AG10803 (cell line): ENCODE results near the gene MCOLN2.

ENCODE experiments used
- DNase-seq: peaks from one replicate; pipeline ENCODE4 v3.0.0; 2010; ENCODE audit warnings: low read depth
- H3K4me3 ChIP-seq: 2 replicates; pipeline ENCODE4 v1.5.1; 2011; ENCODE audit warnings: mild to moderate bottlenecking, low read length, control low read depth
- TF ChIP-seq, protein P1 (sequence below): conservative IDR thresholded peaks from 2 replicates; pipeline ENCODE4 v1.5.1; 2011; ENCODE audit warnings: mild to moderate bottlenecking, low read length, control low read depth, inconsistent platforms

MCOLN2 gene

DNA sequence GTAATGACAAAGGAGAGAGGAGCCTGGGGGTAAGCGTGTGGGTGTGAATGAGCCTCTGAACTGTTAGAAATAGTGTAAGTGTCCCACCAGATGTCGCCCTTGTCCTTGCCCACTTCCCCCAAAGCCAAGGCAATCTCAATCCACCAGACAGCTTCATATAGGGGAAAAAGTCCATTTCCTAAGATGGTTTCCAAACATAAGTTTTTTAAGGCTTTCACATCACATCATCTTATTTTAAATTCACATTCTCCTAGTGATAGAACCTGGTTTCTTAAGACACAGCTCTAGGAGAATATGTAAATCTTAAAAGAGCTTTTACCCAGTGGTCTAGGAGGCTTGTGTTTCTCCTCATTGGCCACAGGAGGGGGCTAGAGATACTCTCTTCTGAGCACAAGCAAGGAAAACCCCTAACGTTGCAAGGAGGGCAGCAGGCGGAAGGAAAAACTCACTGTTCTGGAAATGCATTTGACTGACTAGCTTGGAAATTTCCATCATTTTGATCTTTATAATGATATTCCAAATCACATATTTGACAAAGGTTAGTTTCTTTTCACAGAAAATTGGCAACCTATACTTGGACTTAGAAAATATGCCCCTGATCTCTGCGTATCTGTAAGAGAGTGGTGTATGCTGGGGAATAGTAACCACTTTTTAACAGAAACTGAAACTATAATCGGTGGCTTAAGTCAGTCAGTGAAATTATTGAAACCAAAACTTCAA, 52.0 kb downstream of the MCOLN2 start:
- H3K4me3 ChIP-seq: peak overlapping the region; percentile 35
- TF ChIP-seq, protein P1, sequence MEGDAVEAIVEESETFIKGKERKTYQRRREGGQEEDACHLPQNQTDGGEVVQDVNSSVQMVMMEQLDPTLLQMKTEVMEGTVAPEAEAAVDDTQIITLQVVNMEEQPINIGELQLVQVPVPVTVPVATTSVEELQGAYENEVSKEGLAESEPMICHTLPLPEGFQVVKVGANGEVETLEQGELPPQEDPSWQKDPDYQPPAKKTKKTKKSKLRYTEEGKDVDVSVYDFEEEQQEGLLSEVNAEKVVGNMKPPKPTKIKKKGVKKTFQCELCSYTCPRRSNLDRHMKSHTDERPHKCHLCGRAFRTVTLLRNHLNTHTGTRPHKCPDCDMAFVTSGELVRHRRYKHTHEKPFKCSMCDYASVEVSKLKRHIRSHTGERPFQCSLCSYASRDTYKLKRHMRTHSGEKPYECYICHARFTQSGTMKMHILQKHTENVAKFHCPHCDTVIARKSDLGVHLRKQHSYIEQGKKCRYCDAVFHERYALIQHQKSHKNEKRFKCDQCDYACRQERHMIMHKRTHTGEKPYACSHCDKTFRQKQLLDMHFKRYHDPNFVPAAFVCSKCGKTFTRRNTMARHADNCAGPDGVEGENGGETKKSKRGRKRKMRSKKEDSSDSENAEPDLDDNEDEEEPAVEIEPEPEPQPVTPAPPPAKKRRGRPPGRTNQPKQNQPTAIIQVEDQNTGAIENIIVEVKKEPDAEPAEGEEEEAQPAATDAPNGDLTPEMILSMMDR: peak; percentile 78
- DNase-seq: peak; percentile 89

DNA sequence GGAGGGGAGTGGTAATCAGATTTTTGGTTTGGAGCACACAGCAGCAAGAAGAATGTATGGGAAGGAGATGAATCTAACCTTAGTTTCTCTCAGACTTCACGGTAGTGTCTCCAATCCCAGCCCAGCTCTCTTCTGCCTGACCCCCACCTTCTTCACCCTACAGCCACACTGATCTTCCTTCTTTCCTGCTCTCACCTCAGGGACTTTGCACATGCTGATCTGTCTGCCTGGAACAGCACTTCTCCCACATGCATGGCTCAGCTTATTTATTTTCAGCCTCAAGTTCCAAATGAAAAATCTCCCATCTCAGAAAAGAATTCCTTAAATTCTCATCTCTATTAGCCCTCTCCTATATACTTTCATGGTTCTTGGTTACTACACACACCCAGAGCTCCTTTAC, 55.1 kb downstream of the MCOLN2 start:
- no peak for DNase-seq
- H3K4me3 ChIP-seq: no peak overlapping the region
- TF ChIP-seq, protein P1: no peak

DNA sequence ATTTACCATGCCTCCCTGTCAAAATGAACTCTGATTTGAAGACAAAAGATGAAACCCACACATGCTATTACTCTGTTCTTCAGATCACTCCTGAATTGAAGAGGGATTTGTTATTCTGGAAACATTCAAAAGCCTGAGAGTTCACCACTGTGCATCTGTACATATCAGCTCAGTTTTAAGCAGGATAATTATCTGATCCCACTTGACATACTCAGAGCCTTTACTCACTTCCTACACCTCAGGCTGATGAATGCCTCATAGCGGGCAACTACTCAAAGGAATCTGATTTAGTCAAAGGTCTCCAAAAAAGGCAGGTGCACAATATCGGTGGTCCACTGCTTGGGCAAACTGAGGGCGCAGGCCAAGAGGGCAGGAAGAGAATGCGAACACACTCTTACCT, 56.4 kb downstream of the MCOLN2 start:
- DNase-seq: no peak
- TF ChIP-seq, protein P1: no peak
- H3K4me3 ChIP-seq: no peak overlapping the region

DNA sequence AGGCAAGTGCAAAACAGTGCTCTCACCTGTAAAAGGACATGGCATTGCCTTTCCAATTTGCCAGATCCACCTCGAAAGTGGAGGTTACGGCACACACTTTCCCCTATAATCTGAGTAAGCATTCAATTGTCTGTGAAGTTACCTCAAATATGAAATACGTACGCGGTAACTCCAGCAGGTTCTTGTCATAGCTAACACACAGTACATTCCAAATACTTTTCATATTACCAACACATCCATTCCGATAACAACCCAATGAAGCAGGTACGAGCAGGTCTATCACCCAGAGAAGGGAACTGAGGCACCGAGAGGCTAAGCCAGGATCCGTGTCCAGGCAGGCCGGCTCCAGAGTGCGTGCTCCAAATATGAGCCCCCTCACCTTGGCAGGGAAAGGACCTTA, 57.2 kb downstream of the MCOLN2 start:
- TF ChIP-seq, protein P1: no peak
- H3K4me3 ChIP-seq: no peak overlapping the region
- DNase-seq: no peak

DNA sequence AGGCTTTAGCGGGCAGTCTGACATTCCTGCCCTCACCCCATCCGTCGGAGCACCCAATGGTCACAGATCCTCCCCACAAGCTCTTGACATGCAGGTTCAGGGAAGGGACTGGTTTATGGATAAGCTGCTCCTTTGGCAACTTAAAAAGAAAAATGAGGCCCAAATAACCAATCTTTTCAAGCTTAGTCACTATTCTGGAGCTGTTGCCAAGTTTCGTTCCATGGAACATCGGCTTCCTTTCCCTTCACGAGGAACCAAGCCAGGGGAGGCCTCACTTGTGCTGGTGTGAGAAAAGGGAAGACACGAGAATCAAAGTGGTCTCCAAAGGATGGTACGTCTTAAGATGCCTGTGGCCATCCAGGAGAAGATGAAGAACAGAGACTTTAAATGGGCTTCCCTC, 57.8 kb downstream of the MCOLN2 start:
- peak; percentile 48 for DNase-seq
- TF ChIP-seq, protein P1: no peak
- H3K4me3 ChIP-seq: no peak overlapping the region

DNA sequence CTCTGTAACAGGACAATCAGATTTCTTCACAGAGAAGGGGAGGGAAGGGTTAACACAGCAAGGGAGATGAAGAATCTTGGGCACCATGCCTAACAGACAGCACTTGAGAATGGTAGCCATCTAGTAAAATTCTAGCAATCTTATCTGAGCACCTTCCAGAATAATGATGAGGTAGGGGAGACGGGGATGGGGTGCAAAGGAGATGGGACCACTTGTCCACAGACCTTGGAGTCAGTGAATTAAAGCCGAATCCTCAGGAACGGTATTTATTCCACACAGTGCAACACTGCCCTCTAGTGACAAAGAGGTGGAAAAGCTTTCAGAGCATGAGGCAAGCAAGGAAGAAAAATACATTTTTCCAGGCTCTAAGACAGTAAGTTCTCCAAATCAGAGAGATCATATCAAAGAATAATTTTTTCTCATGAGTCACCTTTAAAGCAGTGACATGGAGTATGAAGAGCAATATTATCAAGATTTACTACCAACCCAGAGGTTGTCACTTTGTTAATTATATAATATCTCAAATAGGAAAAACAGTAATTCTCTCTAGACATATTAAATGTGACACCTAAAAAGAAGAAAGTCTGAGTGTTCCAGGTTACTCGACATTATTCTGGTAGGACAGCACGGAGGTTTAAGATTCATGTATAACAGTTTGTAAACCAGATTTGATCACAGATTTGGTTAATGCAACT, 60.6 kb downstream of the MCOLN2 start:
- TF ChIP-seq, protein P1: peak; percentile 96
- peak; percentile 69 for DNase-seq
- no peak overlapping the region for H3K4me3 ChIP-seq
